ENCODE results near the gene KPTN.

GRCh38 chr19:47509170-47509847 is 25.3 kb upstream of the KPTN start:
- TF ChIP-seq CTCF (IDR thresholded peaks at IDR 0.05; ENCODE audit: low read depth, low read length, poor library complexity, severe bottlenecking) (no peak), EZH2phosphoT487 (IDR thresholded peaks at IDR 0.05; ENCODE audit: borderline replicate concordance, low read length) (no peak)

Measured in DOHH2 (cell line).